CD4-positive, alpha-beta T cell treated with Interleukin-12 subunit alpha and Interleukin-12 subunit beta, for 1 hour (primary cell): ENCODE data around the gene TK2.
"Not testable (repeated sequence)": the region's sequence is repeated elsewhere in the genome, so short reads cannot be mapped to it uniquely, and the experiment has no call there.

Source experiments
- DNase-seq: peaks from one replicate; pipeline ENCODE4 v3.0.0-alpha.2; 2020

TK2 gene

GRCh38 chr16:66569827-66570405, 20.0 kb upstream of the TK2 start:
- DNase-seq, result no peak

- DNase-seq, result no peak
Measured at GRCh38 chr16:66569131-66569530, 19.2 kb upstream of the TK2 start.

- DNase-seq, result no peak
Measured at GRCh38 chr16:66568355-66568754, 18.4 kb upstream of the TK2 start.

- not testable (repeated sequence) for DNase-seq
Measured at GRCh38 chr16:66567270-66567669, 17.3 kb upstream of the TK2 start.

- DNase-seq, result no peak
Measured at GRCh38 chr16:66566051-66566901, 16.4 kb upstream of the TK2 start, which contains the start of gene CMTM1. Gene CMTM1, plus strand, starts transcription at chr16:66566439. Its CDS starts 75 bp downstream, at chr16:66566514.

- no peak for DNase-seq
Measured at GRCh38 chr16:66563574-66564334, 13.8 kb upstream of the TK2 start.

- DNase-seq, result no peak
Measured at GRCh38 chr16:66562986-66563385, 13.1 kb upstream of the TK2 start.

- DNase-seq, result peak; percentile 33
Measured at GRCh38 chr16:66562409-66562808, 12.5 kb upstream of the TK2 start.

- DNase-seq, result no peak
Measured at GRCh38 chr16:66561381-66562080, 11.6 kb upstream of the TK2 start.

GRCh38 chr16:66560107-66560506, 10.2 kb upstream of the TK2 start:
- DNase-seq, result no peak

- DNase-seq, result no peak
Measured at GRCh38 chr16:66554495-66554894, 4.6 kb upstream of the TK2 start.

GRCh38 chr16:66554021-66554420, 4.1 kb upstream of the TK2 start:
- DNase-seq, result no peak

- peak; percentile 23 for DNase-seq
Measured at GRCh38 chr16:66553223-66553622, 3.3 kb upstream of the TK2 start.

GRCh38 chr16:66552286-66553177, 2.6 kb upstream of the TK2 start, which contains the start of gene CKLF:
Gene CKLF, plus strand, starts transcription at chr16:66552576. Its CDS starts 140 bp downstream, at chr16:66552716.
- peak; percentile 94 for DNase-seq

GRCh38 chr16:66551788-66552285, 1.9 kb upstream of the TK2 start:
- DNase-seq, result no peak

GRCh38 chr16:66551348-66551759, 1.4 kb upstream of the TK2 start:
- DNase-seq, result peak; percentile 72

- DNase-seq, result no peak
Measured at GRCh38 chr16:66548868-66549267, 1.1 kb downstream of the TK2 start.

GRCh38 chr16:66548068-66548467, 1.9 kb downstream of the TK2 start:
- DNase-seq, result no peak

- DNase-seq, result no peak
Measured at GRCh38 chr16:66547101-66547989, 2.6 kb downstream of the TK2 start.

GRCh38 chr16:66544016-66544757, 5.7 kb downstream of the TK2 start:
- DNase-seq, result no peak
